Mesenchymal stem cell (in vitro differentiated cells and primary cell): Measurements from ENCODE around the gene LYSMD1. TPM values are rescaled to one million over a fixed set of nuclear protein-coding genes. Genes with fewer than 3 reads are reported as not detected.
A peak's percentile ranks its signal among the peaks of the same experiment; 100 is the strongest.

ENCODE experiments used
- DNase-seq: peaks from one replicate; pipeline ENCODE4 v3.0.0-alpha.2; 2013
- H2AFZ ChIP-seq: one replicate; pipeline ENCODE4 v1.6.1; 2013; ENCODE audit warnings: low read depth, mild to moderate bottlenecking, control low read depth, inconsistent platforms, low read length, moderate library complexity
- H2AK5ac ChIP-seq: 2 replicates; pipeline ENCODE4 v1.6.1; 2013; ENCODE audit warnings: low read length, moderate library complexity, mild to moderate bottlenecking, inconsistent platforms; ENCODE audit not compliant: severe bottlenecking
- H2BK120ac ChIP-seq: one replicate; pipeline ENCODE4 v1.6.1; 2013; ENCODE audit warnings: low read depth, mild to moderate bottlenecking, inconsistent platforms, low read length, moderate library complexity
- H2BK12ac ChIP-seq, 2 experiments: one replicate each; pipeline ENCODE4 v1.6.1; 2013; ENCODE audit warnings: inconsistent platforms in 2 of 2, low read length in 2 of 2, mild to moderate bottlenecking in 2 of 2, moderate library complexity in 2 of 2, control low read depth in 1 of 2
- H2BK15ac ChIP-seq: one replicate; pipeline ENCODE4 v1.6.1; 2013; ENCODE audit warnings: mild to moderate bottlenecking, low read depth, inconsistent platforms; ENCODE audit not compliant: poor library complexity, severe bottlenecking
- H2BK5ac ChIP-seq: 2 replicates; pipeline ENCODE4 v1.6.1; 2013; ENCODE audit warnings: low read depth, mild to moderate bottlenecking, low read length, control low read depth, inconsistent platforms; ENCODE audit not compliant: poor library complexity, severe bottlenecking
- H3K14ac ChIP-seq, 2 experiments: one replicate each; pipeline ENCODE4 v1.6.1; 2013; ENCODE audit warnings: inconsistent platforms in 2 of 2, low read length in 2 of 2, control low read depth in 1 of 2, mild to moderate bottlenecking in 1 of 2, moderate library complexity in 1 of 2
- H3K18ac ChIP-seq, 2 experiments: one replicate each; pipeline ENCODE4 v1.6.1; 2013; ENCODE audit warnings: inconsistent platforms in 2 of 2, low read length in 2 of 2, control low read depth in 1 of 2, low read depth in 1 of 2, mild to moderate bottlenecking in 1 of 2
- H3K23ac ChIP-seq, 2 experiments: one replicate each; pipeline ENCODE4 v1.6.1; 2013; ENCODE audit warnings: inconsistent platforms in 2 of 2, low read length in 2 of 2, mild to moderate bottlenecking in 2 of 2, moderate library complexity in 2 of 2, control low read depth in 1 of 2
- H3K27ac ChIP-seq: 2 replicates; pipeline ENCODE4 v1.5.1; 2013; ENCODE audit warnings: mild to moderate bottlenecking, moderate library complexity, low read length, control low read depth, inconsistent platforms; ENCODE audit not compliant: poor library complexity, severe bottlenecking
- H3K27me3 ChIP-seq, 2 experiments: 2 replicates each; pipeline versions ENCODE4 v1.6.1 to v1.7.0; 2013; ENCODE audit warnings: low read length in 2 of 2, mild to moderate bottlenecking in 2 of 2, moderate library complexity in 2 of 2, control low read depth in 1 of 2, inconsistent platforms in 1 of 2; ENCODE audit not compliant: control insufficient read depth in 1 of 2, insufficient read depth in 1 of 2
- H3K36me3 ChIP-seq, 2 experiments: 2 replicates each; pipeline versions ENCODE4 v1.6.1 to v1.7.0; 2013; ENCODE audit warnings: low read length in 2 of 2, control low read depth in 1 of 2, inconsistent platforms in 1 of 2, low read depth in 1 of 2, mild to moderate bottlenecking in 1 of 2; ENCODE audit not compliant: insufficient read depth in 2 of 2, control insufficient read depth in 1 of 2
- H3K4ac ChIP-seq, 2 experiments: one replicate each; pipeline ENCODE4 v1.6.1; 2013; ENCODE audit warnings: inconsistent platforms in 2 of 2, low read length in 2 of 2, mild to moderate bottlenecking in 2 of 2, moderate library complexity in 2 of 2, control low read depth in 1 of 2, low read depth in 1 of 2
- H3K4me1 ChIP-seq: 2 replicates; pipeline ENCODE4 v1.6.1; 2013; ENCODE audit warnings: low read depth, low read length, control low read depth; ENCODE audit not compliant: control insufficient read depth, insufficient read depth
- H3K4me2 ChIP-seq: 2 replicates; pipeline ENCODE4 v1.6.1; 2013; ENCODE audit warnings: low read length, mild to moderate bottlenecking, inconsistent platforms; ENCODE audit not compliant: poor library complexity, severe bottlenecking
- H3K4me3 ChIP-seq, 2 experiments: 2 replicates each; pipeline versions ENCODE4 v1.5.1 to v1.7.0; 2013; ENCODE audit warnings: low read length in 2 of 2, mild to moderate bottlenecking in 2 of 2, control low read depth in 1 of 2, low read depth in 1 of 2; ENCODE audit not compliant: insufficient read depth in 1 of 2
- H3K79me1 ChIP-seq: replicated peaks from 2 replicates; pipeline ENCODE4 v1.6.1; 2013; ENCODE audit warnings: mild to moderate bottlenecking, control low read depth, low read length, inconsistent platforms; ENCODE audit not compliant: poor library complexity, severe bottlenecking
- H3K9ac ChIP-seq: 2 replicates; pipeline ENCODE4 v1.7.0; 2013; ENCODE audit warnings: mild to moderate bottlenecking, low read length, moderate library complexity
- H3K9me3 ChIP-seq: 2 replicates; pipeline ENCODE4 v1.7.0; 2013; ENCODE audit warnings: mild to moderate bottlenecking, low read length; ENCODE audit not compliant: control insufficient read depth
- H4K8ac ChIP-seq: one replicate; pipeline ENCODE4 v1.6.1; 2013; ENCODE audit warnings: inconsistent platforms, mild to moderate bottlenecking, low read length, moderate library complexity
- H4K91ac ChIP-seq: one replicate; pipeline ENCODE4 v1.6.1; 2013; ENCODE audit warnings: mild to moderate bottlenecking, low read length, inconsistent platforms
- WGBS: methylation state at CpG from one replicate; pipeline ENCODE4 v1.1.7; 2013; ENCODE audit warnings: mixed read lengths; 5-methylcytosine and 5-hydroxymethylcytosine counted together
- polyA plus RNA-seq, 2 experiments: library from polyadenylated mRNA; stranded (reverse); fragments of 200-250 nt; gene quantifications; one replicate each; pipeline ENCODE4 v1.2.3, GENCODE V29; 2013

Gene LYSMD1, protein sequence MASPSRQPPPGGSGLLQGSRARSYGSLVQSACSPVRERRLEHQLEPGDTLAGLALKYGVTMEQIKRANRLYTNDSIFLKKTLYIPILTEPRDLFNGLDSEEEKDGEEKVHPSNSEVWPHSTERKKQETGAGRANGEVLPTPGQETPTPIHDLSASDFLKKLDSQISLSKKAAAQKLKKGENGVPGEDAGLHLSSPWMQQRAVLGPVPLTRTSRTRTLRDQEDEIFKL
- 5.9 TPM for polyA plus RNA-seq (2013, experiment 1 of 2)
- polyA plus RNA-seq (2013, experiment 2 of 2), result 5.2 TPM

DNA sequence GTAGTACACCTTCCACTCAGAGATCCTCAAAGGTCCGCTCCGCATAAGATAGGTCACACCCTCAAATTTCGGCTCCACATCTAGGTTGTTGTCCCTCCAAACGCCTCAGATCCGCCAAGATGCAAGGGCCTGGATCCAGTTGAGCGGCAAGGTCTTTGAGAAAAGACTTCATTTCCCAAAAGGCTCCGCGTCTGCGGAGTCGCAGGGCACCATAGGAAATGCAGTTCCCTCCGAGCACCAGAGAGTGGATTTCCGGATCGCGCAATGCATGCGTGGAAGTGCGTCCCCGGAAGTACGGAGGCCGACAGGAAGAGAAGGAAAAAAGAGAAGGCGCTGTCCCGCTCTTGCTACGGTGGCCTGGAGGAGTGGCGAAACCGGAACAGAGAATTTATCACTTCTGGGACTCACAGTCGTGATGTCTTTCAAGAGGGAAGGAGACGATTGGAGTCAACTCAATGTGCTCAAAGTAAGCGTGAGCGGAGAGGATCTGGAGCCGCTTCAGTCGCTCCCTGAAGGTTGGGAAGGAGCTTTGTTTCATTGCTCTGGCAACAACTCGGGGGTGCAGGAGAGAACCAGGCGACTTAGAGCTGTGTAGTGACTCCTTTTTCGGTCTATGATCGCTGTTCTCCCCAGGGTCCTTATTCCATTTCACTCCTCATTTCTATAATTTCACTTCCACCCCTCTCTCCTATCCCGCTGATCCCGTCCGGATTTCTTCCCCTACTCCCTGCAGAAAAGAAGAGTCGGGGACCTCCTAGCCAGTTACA is at the start of gene LYSMD1, which contains the start of gene SCNM1:
LYSMD1 (minus strand) TSS at position 165 of the 767 bp plus-strand sequence. CDS start 644 bp downstream, outside the sequence.
SCNM1 (plus strand) TSS at position 407 of the 767 bp plus-strand sequence; CDS start at position 416, 9 bp downstream.
- DNase-seq, result peak; percentile 99
- Histone ChIP-seq H3K27ac (peak within 1 kb of the TSS; percentile 92), H2BK120ac (peak within 1 kb of the TSS; percentile 11), H3K4me3 (peak within 1 kb of the TSS; percentile 74 to 84), H3K9me3 (no peaks in the 10 kb centered on the region), H3K9ac (peak within 1 kb of the TSS; percentile 92), H2BK12ac (no peak within 1 kb of the TSS), H3K36me3 (peaks cover 28 to 45% of the 10 kb centered on the region in 2 experiments), H2AK5ac (peak within 1 kb of the TSS; percentile 61), H4K8ac (peak within 1 kb of the TSS; percentile 91), H2BK15ac (no peak within 1 kb of the TSS), H3K23ac (no peak within 1 kb of the TSS), H3K27me3 (no peaks in the 10 kb centered on the region), H3K18ac (peak within 1 kb of the TSS; percentile 34 to 84), H3K4me2 (peak within 1 kb of the TSS; percentile 90), H3K4me1 (peaks cover 6% of the 10 kb centered on the region), H2AFZ (peak within 1 kb of the TSS; percentile 75), H3K14ac (peak within 1 kb of the TSS in 1 of 2 experiments; percentile 68), H3K4ac (peak within 1 kb of the TSS in 1 of 2 experiments; percentile 85), H4K91ac (peak within 1 kb of the TSS; percentile 8), H2BK5ac (peak within 1 kb of the TSS; percentile 1), H3K79me1 (peaks cover 13% of the 10 kb centered on the region)
- under 1% methylated on average over 37 of the region's 38 CpGs for WGBS

DNA sequence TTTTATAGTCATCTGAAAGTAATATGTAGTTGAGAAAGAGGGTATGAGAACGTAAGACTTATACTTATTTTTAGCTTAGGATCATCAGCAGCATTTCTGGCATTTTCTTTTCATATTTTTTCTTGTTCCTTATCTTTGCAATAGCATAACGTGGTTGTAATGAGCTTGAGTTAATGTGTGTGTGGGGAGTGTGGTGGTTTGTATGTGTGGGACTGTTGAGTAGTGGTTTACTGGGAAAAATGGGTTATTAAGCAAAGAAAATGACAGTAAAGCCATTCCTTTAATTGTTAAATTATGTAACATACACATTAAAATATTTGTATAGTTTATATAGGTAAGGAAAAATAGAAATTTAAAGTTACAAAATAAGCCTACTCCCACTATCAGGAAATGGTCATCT is 47.9 kb upstream of the LYSMD1 start:
- Histone ChIP-seq H4K8ac (no peak overlapping the region), H3K4me2 (no peak overlapping the region), H2BK15ac (no peak overlapping the region), H3K79me1 (no peaks in the 10 kb centered on the region), H3K36me3 (peaks cover 43 to 48% of the 10 kb centered on the region in 2 experiments), H3K9me3 (no peaks in the 10 kb centered on the region), H3K4me1 (peaks cover 4% of the 10 kb centered on the region), H3K14ac (no peak overlapping the region), H2BK12ac (no peak overlapping the region), H3K18ac (no peak overlapping the region), H3K9ac (peak overlapping the region; percentile 9), H4K91ac (no peak overlapping the region), H2AFZ (no peak overlapping the region), H2BK120ac (no peak overlapping the region), H2AK5ac (no peak overlapping the region), H3K4me3 (no peak overlapping the region), H3K27me3 (no peaks in the 10 kb centered on the region), H3K23ac (no peak overlapping the region), H3K4ac (no peak overlapping the region), H3K27ac (no peak overlapping the region), H2BK5ac (no peak overlapping the region)
- DNase-seq, result no peak
- WGBS, result 57% methylated on average over 1 of the region's 2 CpGs

DNA sequence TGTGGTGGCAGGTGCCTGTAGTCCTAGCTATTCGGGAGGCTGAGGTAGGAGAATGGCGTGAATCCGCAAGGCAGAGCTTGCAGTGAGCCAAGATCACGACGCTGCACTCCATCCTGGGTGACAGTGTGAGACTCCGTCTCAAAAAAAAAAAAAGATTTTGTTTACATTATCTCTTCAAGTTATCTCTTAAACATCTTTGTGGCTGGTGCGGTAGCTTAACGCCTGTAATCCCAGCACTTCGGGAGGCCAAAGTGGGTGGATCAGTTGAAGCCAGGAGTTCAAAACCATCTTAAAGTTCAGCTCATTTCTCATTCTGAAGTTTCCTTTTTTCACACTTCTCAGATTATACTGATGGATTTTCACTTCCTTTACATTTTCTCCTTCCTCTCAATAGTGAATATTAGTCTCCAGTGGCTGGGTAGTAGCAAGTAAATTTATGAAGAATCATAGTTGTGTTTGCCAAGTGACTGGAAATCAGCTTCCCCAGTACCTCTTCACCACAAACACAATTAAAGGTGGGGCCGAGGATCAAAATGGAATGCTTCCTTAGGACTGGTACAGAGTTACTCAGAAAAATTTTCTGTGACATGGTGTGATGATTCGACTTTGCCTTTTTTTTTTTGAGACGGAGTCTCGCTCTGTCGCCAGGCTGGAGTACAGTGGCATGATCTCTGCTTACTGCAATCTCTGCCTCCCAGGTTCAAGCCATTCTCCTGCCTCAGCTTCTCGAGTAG is 46.4 kb upstream of the LYSMD1 start:
- H3K4me1 ChIP-seq, result peaks cover 4% of the 10 kb centered on the region

More for the DNA sequence above, 46.4 kb upstream of the LYSMD1 start:
- no peaks in the 10 kb centered on the region for H3K9me3 ChIP-seq
- H2AK5ac ChIP-seq, result no peak overlapping the region
- peak; percentile 51 for DNase-seq
- H3K4me3 ChIP-seq, result no peak overlapping the region
- WGBS, result 74% methylated on average over 14 of the region's 15 CpGs
- no peak overlapping the region for H2BK5ac ChIP-seq
- no peak overlapping the region for H4K91ac ChIP-seq
- H2AFZ ChIP-seq, result no peak overlapping the region
- H4K8ac ChIP-seq, result no peak overlapping the region
- no peaks in the 10 kb centered on the region for H3K79me1 ChIP-seq
- no peak overlapping the region for H3K27ac ChIP-seq
- H2BK120ac ChIP-seq, result no peak overlapping the region
- no peaks in the 10 kb centered on the region for H3K27me3 ChIP-seq
- no peak overlapping the region for H2BK15ac ChIP-seq
- H3K36me3 ChIP-seq, result peaks cover 53 to 55% of the 10 kb centered on the region in 2 experiments
- no peak overlapping the region for H3K4me2 ChIP-seq
- no peak overlapping the region for H3K14ac ChIP-seq
- H2BK12ac ChIP-seq, result no peak overlapping the region
- no peak overlapping the region for H3K23ac ChIP-seq
- no peak overlapping the region for H3K18ac ChIP-seq
- H3K9ac ChIP-seq, result no peak overlapping the region
- no peak overlapping the region for H3K4ac ChIP-seq
